ENCODE measurements around the gene DNAJC6.

The DNAJC6 gene

DNA sequence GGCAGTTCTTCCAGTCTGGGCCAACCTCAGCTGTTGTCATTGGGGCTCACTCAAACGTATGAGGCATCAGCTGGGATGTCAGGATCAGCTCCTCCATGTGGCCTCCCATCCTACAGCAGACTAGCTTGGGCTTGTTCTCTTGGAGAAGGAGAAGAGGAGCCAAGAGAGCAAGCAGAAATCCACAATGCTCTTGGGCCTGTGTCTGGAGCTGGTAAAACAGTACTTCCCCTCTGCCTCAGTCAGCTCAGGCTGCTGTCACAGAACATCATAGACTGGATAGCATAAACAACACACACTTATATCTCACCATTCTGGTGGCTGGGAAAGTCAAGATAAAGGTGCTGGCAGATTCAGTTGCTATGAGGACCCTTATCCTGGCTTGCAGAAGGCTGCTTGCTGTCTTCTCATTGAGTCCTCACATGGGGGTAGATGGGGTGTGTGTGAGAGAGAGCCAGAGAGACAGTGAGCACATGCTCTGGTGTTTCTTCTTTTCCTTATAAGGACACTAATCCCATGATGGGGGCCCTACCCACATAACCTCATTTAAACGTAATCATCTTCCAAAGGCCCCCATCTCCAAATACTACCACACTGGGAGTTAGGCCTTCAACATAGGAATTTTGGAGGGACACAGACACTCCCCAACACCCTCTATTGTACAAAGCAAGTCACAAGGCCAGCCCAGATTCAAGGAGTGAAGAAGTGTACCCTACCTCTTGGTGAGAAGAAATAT lies 16.3 kb upstream of the DNAJC6 start:
- in situ Hi-C loops (cut with HindIII; ENCODE audit: low sequenced_read_pairs), result no loop called here

DNA sequence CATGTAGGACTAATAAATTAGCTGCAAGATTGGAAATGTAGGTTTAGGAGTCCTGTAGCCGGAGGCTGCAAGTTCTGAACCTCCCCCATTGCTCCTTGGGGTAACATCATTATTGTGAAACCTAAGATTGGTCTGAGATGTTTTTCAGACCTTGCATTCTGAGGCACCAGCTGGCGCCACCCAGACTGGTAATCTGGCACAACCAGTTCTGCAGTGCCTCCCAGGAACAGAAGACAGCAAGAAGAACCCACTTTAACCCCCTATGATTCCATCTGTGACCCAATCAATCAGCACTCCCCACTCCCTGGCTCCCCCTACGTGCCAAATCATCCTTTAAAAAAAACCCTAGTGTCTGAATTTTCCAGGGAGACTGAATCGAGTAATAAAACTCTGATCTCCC lies 11.6 kb upstream of the DNAJC6 start:
- in situ Hi-C loops (cut with HindIII; ENCODE audit: low sequenced_read_pairs), result no loop called here

DNA sequence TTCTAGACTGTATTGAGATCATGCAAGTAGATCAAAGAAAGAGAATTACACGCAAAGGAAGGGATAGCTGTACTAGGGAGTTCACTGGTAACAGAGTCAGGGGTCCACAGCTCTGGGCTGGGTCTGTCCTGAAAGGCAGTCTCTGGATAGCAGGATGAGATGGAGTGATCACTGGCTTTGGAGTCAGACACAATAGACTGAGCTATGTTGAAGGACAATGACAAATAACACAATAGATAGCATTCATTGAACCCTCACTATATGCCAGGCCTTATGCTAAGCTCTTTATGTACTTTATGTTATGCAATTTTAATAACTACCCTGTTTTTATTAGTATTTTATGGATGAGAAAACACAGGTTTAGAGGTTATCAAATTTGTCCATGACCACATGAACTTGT lies 10.0 kb upstream of the DNAJC6 start:
- in situ Hi-C loops (cut with HindIII; ENCODE audit: low sequenced_read_pairs), result no loop called here

DNA sequence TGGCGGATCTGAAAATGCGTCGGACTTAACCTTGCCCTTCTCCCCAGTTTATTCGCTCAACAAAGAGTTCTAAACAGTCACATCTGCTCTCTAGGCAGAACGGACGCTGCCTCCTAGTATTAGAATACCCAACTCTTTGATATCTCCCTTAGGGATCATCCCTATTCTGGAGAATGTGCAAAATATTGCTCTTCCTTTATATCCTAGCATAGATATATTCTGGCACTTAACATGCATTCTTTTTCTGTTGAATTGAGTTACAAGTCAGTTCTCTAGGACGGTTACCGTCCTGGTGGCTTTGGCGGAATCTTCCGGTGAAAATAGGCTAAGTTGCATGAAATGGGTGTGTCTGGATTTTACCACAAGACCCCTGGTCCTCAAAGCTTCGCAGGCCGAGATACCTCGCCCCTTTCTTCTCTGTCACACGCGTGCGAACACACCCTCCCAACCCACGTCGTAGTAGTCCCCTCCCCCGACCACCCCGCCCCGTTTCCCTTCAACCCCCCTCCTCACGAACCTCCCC lies 501 bp upstream of the DNAJC6 start:
- in situ Hi-C loops (cut with HindIII; ENCODE audit: low sequenced_read_pairs), result no loop called here

DNA sequence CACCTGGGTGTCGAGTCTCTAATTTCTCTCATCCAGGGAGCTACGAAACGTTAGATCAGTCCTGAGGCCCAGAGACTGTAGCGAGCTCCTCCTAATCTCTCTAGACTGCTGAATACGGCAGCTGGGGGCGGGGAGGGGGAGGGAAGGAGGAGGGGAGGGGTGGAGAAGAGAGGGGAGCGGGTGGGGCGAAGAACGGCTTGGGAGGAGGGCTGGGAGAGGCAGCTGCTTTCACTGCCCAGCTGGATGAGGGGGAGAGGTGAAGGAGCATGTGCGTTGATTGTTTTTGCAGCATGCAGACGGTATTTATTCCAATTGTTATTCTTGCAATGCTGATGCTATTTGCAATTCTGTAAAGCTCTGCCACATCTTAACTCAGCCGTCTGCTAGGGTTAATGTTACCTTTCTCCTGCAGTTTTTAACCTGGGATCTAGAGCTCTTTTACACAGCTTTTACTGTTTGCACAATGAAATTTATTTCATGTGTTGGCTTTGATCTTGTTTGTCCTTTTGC lies 790 bp downstream of the DNAJC6 start:
- in situ Hi-C loops (cut with HindIII; ENCODE audit: low sequenced_read_pairs), result no loop called here

DNA sequence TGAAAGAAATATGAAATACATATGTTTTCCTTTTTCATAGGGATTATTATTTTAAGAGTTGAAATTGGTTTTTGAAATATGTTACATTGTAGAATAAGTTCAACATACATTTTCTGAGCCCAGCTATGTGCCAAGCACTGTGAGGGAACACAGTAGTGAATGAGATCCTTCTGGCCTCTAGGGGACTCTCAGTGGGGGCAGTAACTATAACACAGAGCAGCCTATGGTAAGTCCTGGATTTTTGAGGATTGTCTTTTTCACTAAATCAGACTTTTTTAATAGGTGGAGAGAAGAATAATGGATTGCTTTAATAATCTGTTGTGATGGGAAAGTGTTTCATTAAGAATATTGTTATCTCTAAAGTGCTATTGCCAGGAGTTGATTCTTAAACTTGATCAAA lies 2.4 kb downstream of the DNAJC6 start:
- in situ Hi-C loops (cut with HindIII; ENCODE audit: low sequenced_read_pairs), result no loop called here

DNA sequence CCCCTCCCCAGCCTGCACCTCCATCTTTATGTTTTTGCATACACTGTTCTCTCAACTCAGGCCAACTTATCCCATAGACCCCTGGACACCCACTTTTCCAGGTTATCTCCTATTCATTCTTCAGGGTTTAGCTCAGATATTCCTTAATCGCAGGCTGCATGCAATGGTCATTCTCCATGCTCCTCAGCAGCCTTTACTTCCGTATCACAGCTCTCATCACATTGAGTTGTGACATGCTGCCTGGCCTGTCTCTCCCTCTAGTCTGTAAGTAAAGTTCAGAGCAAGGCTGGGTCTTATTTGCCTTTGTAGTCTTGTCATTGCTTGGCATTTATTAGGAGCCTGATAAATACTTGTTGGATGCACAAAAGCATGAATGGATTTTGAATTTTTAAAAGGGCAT lies 6.9 kb downstream of the DNAJC6 start:
- in situ Hi-C loops (cut with HindIII; ENCODE audit: low sequenced_read_pairs), result no loop called here

DNA sequence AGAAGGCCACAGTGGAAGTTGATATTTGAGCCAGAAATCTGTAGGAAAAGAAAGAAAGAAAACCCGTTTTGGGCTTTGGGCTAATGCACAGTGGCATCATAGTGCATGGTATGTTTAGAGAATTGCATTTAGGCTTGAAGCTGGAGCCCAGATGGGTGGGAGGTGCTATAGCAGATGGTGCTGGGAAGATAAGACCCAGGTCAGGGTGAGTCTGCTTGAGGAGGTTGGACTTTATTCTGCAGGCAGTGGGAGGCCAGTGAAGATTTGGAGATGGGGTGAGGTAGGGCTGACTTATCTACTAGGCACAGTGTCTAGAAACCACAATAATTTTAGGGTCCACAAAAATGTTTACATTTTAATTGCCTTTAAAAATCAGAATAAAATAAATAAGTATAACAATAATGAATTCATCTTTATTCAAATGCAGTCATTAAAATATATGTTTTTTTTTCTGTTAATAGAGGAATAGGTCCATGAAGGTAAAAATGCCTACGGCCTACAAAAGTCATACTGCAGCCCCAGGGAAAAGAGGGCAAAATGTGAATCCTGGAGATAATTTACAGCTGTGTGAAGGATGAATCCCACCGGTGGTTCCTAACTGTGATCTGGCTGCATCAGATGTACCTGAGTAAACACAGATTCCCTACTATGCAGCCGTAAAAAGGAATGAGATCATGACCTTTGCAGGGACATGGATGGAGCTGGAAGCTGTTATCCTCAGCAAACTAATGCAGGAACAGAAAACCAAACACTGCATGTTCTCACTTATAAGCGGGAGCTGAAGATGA lies 8.7 kb downstream of the DNAJC6 start:
- in situ Hi-C loops (cut with HindIII; ENCODE audit: low sequenced_read_pairs), result no loop called here

DNA sequence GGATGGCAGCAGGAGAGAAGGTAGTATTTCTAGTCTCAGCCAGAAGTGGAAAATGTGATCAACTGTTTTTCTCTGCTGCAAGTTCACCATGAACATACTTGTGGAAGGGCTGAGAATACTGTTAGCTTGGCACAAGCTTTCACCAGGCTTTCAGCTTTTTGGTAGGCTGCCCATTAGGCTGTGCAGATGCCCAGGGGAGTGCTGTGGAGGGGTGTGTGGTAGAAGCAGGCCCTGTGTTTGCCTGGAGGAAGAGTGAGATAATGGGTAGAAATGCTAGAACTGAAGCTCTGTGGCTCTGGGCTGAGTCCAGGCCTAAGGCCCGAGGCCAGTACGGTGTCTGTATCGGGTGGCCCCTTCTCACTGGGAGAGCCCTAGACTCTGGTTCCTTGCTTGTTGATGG lies 9.8 kb downstream of the DNAJC6 start:
- in situ Hi-C loops (cut with HindIII; ENCODE audit: low sequenced_read_pairs), result no loop called here

DNA sequence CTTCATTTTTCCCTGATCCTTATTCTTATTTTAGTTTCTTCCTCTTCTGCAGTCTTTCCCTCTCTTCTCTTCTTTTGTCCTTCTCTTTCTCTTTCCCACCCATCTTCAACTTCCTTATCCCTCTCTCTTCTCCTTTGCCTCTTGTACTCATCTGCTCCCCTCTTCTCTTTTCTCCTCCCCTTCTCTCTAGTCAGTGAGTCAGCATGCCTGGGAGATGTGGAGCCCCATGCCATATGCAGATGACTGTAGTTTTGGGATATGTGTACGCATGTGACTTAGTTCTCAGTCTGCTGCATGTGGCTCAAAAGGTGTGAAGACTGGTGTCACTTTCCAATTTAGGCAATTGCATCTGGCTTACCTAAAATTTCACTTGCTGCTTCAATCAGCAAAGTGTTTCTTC lies 10.4 kb downstream of the DNAJC6 start:
- in situ Hi-C loops (cut with HindIII; ENCODE audit: low sequenced_read_pairs), result no loop called here

DNA sequence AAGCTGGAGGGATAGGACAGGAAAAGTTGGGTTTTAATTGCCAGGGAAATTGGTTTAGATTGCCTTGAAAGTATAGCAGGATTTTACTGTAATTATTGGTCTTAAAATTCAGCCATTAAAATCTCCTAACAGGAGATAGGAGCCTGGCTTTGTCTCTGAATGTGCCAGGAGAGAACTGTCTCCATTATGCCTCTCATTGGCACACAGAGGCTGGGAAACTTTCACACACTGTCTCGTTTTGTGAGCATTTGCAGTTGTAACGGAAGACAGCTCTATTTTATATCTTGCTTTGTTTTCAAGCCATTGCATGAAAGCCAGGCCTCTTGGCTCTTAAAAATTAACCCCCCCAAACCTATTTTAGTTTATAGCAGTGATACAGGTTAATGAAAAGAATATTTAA lies 12.5 kb downstream of the DNAJC6 start:
- in situ Hi-C loops (cut with HindIII; ENCODE audit: low sequenced_read_pairs), result no loop called here

DNA sequence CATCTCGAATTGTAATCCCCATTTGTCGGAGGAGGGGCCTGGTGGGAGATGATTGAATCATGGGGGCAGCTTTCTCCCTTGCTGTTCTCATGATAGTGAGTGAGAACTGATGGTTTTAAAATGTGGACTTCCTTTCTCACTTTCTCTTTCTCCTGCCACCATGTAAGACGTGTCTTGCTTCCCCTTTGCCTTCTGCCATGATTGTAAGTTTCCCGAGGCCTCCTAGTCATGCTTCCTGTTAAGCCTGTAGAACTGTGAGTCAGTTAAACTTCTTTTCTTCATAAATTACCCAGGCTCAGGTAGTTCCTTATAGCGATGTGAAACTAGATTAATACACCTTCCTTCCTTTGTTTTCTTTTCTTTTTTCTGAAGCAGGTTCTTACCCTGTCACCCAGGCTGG lies 13.9 kb downstream of the DNAJC6 start:
- in situ Hi-C loops (cut with HindIII; ENCODE audit: low sequenced_read_pairs), result no loop called here

DNA sequence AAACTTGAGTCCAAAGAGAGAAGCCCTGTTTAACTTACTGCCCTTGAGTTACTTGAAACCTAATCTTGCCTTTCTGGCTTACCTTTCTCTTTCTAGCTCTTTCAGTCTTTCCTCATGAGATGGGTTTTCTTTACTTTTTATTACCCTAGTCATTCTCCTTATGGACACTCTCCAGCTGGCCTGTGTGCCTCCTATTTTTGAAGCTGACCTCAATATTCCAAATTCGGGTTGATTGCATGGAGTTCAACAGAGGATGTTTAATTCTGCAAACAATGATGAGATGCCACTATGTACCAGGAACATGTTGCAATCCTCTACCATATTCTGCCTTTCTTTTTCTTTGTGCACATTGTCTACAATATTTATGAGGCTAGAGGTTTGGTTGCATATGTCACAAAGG lies 20.7 kb downstream of the DNAJC6 start:
- in situ Hi-C loops (cut with HindIII; ENCODE audit: low sequenced_read_pairs), result no loop called here

DNA sequence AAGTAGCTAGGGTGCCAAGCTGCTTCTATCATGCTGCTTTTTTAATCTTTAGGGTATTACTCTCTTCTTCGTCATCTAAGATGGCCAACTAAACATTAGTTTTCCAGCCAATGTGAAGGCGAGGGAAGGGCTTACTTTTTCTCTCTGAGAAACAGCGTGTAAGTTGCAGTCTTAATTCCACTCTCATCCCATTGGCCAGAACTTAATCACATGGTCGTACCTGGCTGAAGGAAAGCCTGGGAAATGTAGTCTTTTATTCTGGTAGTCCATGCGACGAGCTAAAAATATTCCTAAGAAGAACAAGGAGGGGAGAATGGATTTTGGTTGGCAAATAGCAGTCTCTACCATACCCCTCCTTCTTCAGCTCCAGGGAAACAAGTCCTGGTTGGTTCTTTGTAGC lies 21.5 kb downstream of the DNAJC6 start:
- in situ Hi-C loops (cut with HindIII; ENCODE audit: low sequenced_read_pairs), result no loop called here

DNA sequence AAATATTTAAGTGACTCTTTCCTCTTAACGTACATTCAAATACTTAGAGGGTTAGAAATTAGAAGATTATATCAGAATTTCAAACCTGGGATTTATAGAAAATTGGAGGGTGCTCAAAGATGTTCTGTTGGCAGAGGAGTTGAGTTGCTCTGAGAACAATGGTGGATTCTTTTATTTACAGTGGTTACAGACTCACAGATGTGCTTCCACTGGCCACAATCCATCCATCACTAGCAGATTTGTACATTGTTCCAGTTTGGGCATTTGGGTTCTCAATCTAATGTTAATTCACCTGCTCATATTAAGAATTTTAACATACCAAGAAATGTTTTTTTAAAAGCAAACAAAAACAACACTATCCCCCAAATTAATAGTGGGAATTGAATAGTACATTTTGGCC lies 23.5 kb downstream of the DNAJC6 start:
- in situ Hi-C loops (cut with HindIII; ENCODE audit: low sequenced_read_pairs), result no loop called here

DNA sequence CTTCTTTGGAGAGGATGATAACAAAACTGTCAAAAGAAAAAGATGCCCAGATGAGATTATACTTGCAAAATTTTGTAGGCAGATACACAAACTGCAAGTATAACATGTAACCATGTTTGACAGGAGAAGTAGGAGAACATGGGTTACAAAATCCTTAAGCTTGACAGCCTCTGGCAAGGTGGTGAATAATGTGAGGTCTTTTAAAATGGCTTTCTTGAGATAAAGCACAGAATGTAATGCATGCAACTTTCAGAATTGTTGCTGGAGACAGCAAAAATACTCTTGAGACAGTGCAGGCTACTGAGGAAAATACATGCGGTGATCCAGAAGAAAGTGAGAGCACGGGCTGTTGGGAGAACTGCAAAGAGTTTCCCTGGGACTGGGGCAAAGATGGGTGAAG lies 24.7 kb downstream of the DNAJC6 start:
- in situ Hi-C loops (cut with HindIII; ENCODE audit: low sequenced_read_pairs), result no loop called here

DNA sequence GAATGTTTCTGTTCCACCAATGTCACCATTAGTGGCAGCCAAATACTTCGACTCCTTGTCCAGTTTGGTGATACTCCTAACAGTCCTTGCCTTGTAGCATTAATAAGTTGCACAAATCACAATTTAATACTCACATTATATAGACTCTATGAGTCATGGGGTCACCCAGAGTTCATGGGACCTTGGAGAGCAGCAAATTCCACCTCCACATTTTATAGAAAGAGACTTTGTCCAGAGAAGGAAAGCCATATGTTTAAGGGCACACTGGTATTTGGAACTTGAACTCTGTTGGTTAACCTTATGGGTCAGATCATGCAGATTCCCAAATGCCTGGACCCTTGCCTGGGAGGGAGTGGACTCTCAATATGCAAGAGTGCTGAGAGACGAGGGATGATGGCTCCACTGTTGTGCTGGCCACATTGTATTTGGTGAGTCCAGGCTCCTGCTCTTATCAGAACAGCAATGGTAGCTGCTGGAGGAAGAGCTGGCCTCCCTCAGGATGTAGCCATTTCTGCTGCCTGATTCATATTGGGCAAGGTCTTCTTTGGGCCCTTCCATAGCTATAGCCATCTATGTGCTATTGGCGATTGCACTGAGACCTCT lies 30.6 kb downstream of the DNAJC6 start:
- in situ Hi-C loops (cut with HindIII; ENCODE audit: low sequenced_read_pairs), result no loop called here

DNA sequence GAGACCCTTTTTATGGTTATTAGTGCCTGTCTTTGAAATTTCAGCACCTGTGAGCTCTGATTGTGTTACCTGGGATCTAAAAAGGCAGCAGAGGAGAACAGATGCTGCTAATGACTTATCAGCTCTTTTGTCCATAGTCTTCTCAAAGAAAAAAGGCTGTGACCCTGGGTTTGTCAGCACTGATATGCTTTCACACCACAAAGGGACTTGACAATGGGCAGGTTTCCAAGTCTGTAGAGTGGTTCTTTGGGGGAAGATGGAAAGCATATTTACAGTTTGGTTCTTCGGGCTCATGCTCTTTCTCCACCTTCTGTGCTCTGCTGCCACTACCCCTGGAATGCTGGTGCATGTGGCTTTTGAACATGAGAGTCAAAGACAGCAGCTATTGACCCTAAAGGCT lies 32.0 kb downstream of the DNAJC6 start:
- in situ Hi-C loops (cut with HindIII; ENCODE audit: low sequenced_read_pairs), result no loop called here

DNA sequence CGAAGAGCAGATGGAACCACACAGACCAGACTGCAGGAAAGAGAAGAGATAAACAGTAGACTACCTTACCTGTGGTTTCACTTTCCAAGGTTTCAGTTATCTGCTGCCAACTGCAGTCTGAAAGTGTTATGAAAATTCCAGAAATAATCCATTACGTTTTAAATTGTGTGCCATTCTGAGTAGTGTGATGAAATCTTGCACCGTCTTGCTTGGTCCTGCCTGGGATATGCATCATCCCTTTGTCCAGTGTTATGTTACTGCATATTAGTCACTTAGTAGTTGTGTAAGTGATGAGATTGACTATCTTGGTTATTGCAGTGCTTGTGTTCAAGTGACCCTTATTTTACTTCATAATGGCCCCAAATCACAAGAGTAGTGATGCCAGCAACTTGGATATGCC lies 33.9 kb downstream of the DNAJC6 start:
- in situ Hi-C loops (cut with HindIII; ENCODE audit: low sequenced_read_pairs), result no loop called here

DNA sequence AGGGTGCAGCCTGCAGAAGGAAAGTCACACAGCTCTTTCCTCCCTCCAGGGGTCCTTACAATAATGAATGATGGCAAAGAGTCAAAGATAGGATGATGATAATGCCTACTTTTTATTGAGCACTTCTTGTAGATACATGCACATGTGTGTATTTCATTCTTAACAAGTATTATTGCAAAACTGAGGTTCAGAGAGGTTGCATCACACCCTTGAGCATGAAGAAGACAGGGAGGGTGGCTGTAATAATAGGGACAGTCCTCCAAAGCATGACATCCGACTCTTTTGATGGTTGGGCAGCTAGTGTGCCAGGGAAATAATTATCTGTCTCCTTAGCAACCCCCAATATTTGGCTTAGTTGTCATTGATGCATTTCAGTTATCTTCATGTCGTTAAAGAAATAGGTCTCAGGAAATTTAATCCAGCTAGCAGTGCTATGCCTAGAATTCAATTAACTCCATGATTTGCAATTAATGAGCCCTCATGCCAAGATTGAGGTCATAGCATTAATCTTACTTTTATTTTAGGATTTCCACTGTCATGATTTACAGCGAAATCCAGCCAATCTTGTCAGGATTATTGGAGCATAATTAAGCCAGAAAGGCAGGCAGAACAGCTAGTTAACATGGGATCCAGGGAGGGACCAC lies 35.0 kb downstream of the DNAJC6 start:
- in situ Hi-C loops (cut with HindIII; ENCODE audit: low sequenced_read_pairs), result no loop called here

DNA sequence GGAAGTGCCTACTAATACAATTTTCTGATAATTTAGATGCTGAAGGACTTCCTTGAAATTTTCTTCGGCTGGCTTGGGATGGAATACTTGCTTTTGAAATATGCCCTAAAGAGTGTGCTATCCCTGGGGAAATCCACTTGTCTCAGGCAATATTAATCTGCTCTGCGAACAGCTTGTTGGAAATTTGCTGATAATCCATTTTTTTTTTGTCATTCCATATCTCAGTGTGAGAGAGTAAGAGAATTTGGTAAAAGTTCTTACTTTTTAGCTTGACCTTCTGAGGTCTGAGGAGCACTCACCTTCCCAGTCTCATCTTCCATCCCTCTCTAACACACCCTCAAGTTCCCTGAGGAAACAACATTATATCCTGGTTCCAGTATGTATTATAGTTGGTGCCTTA lies 36.8 kb downstream of the DNAJC6 start:
- in situ Hi-C loops (cut with HindIII; ENCODE audit: low sequenced_read_pairs), result no loop called here
